ENCODE data around the gene SECTM1. TPM values are rescaled to one million over a fixed set of nuclear protein-coding genes. Genes with fewer than 3 reads are reported as not detected.
"Not testable (repeated sequence)": the region's sequence is repeated elsewhere in the genome, so short reads cannot be mapped to it uniquely, and the experiment has no call there.

SECTM1 gene
- total RNA-seq, 5 donors from 2014 or later (not counting 1 experiment from before 2014, with no cell fraction given): 1.3 to 5.1 (median 4.4) TPM

DNA sequence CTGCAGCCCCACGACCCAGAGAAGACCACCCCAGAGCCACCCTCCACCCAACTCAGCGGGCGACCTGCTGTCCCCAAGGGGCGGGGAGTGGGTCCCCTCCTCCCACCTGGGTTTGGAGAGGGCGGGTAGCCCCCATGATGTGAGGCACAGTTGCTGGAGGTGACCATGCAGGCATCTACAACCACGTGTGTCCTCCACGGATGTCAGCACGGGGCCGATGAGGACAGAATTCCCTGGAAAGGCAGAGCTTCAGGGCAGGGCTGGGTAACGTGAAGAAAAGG is 45.1 kb upstream of the SECTM1 start:
- Histone ChIP-seq H3K4me1 (ENCODE audit: control insufficient read depth in 1 of 2, extremely low read depth in 1 of 2, insufficient read depth in 2 of 2, low read length in 2 of 2) (no peaks in the 10 kb centered on the region), H3K9me3 (no peaks in the 10 kb centered on the region), H3K27me3 (replicated peaks in 1 of 2; ENCODE audit: control insufficient read depth in 2 of 2, extremely low read depth in 1 of 2, insufficient read depth in 2 of 2, low read length in 1 of 2) (peaks cover 0 to 61% of the 10 kb centered on the region in 2 experiments), H3K4me3 (ENCODE audit: control insufficient read depth in 1 of 2, extremely low read depth in 1 of 2, low read length in 1 of 2) (no peak overlapping the region), H3K36me3 (ENCODE audit: control insufficient read depth in 2 of 2, extremely low read depth in 1 of 2, insufficient read depth in 1 of 2, low read length in 1 of 2) (no peaks in the 10 kb centered on the region), H3K27ac (ENCODE audit: low read length) (no peak overlapping the region)
- Mint-ChIP-seq H3K4me3 (no peak overlapping the region), H3K9me3 (no peaks in the 10 kb centered on the region), H3K36me3 (no peaks in the 10 kb centered on the region), H3K27ac (no peak overlapping the region), H3K27me3 (peaks cover 26 to 45% of the 10 kb centered on the region in 2 donors), H3K4me1 (peaks cover 2 to 11% (median 8%) of the 10 kb centered on the region in 3 donors)
- ATAC-seq (replicated peaks in 1 of 4) (no peak), DNase-seq (no peak)
- POLR2A ChIA-PET: interaction anchor here in 1 of 2 donors (0.6 kb wide), 1 partner anchor 411 kb away, joined by 11 read pairs; no protein-coding TSS in a partner anchor
- WGBS (ENCODE audit: insufficient coverage): 57% methylated on average over 7 of the region's 10 CpGs
- CTCF ChIA-PET: no interaction called here

DNA sequence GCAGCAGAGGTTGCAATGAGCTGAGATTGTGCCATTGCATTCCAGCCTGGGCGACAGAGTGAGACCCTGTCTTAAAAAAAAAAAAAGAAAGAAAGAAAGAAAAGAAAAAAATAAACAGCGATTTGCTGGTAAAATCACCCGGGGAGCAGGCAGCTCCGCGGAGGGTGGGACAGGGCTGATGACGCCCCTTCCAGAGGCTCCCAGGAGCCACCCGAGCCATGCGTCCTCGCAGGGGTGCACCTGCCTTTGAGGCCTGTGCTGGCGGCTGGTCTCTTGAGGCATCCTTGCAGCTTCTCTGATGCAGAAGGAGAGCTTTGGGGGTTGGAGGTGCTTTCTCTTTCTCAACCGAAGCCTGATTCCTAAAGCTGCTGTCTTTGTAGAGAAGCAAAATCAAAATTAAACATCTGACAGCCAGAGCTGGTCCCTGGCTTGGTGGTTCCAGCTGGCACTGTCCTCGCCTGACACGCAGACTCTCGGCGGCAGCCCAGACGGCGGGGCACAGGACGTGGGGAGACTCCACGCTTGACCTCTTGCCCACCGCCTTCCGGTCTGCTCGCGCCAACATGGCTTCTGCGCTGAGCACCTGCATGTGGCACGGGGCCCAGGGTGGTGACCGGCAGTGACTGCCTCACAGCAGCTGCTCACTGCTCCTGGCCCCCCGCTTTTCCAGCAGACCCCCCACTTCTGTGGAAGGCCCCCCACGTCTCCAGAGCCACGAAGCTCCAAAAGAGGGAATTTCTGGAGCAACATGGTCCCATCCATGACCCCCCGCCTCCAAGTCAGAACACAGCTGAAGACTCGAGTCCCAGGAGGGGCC is 44.6 kb upstream of the SECTM1 start:
- peaks cover 0 to 60% of the 10 kb centered on the region in 2 experiments for H3K27me3 ChIP-seq (replicated peaks in 1 of 2; ENCODE audit: control insufficient read depth in 2 of 2, extremely low read depth in 1 of 2, insufficient read depth in 2 of 2, low read length in 1 of 2)
- H3K4me1 Mint-ChIP-seq: peaks cover 2 to 11% (median 9%) of the 10 kb centered on the region in 3 donors
- H3K4me3 ChIP-seq (ENCODE audit: control insufficient read depth in 1 of 2, extremely low read depth in 1 of 2, low read length in 1 of 2): no peak overlapping the region
- no peak overlapping the region for H3K27ac Mint-ChIP-seq
- no peaks in the 10 kb centered on the region for H3K4me1 ChIP-seq (ENCODE audit: control insufficient read depth in 1 of 2, extremely low read depth in 1 of 2, insufficient read depth in 2 of 2, low read length in 2 of 2)
- H3K4me3 Mint-ChIP-seq: no peak overlapping the region
- DNase-seq (no peak), ATAC-seq (replicated peaks in 1 of 4) (no peak)
- no peaks in the 10 kb centered on the region for H3K9me3 Mint-ChIP-seq
- H3K27me3 Mint-ChIP-seq: peaks cover 27 to 48% of the 10 kb centered on the region in 2 donors
- 88% methylated on average over 23 of the region's 31 CpGs for WGBS (ENCODE audit: insufficient coverage)
- H3K9me3 ChIP-seq: no peaks in the 10 kb centered on the region
- no peak overlapping the region for H3K27ac ChIP-seq (ENCODE audit: low read length)
- H3K36me3 Mint-ChIP-seq: no peaks in the 10 kb centered on the region
- ChIA-PET POLR2A (interaction anchor here in 1 of 2 donors (0.6 kb wide), 1 partner anchor 410 kb away, joined by 11 read pairs; no protein-coding TSS in a partner anchor), CTCF (no interaction called here)
- no peaks in the 10 kb centered on the region for H3K36me3 ChIP-seq (ENCODE audit: control insufficient read depth in 2 of 2, extremely low read depth in 1 of 2, insufficient read depth in 1 of 2, low read length in 1 of 2)

DNA sequence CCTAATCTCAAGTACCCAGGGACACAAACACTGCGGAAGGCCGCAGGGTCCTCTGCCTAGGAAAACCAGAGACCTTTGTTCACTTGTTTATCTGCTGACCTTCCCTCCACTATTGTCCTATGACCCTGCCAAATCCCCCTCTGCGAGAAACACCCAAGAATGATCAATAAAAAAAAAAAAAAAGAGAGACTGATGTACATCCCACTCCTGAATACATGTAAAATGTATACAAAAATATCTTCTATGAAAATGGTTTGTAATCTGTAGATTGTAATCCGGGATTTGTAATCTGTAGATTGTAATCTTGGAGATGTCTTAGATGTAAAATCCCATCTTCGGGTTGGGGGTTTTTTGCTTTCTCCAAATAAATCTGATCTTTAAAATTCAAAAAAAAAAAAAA is 43.7 kb upstream of the SECTM1 start:
- H3K27ac Mint-ChIP-seq; H3K27ac ChIP-seq (ENCODE audit: low read length); DNase-seq; H3K9me3 Mint-ChIP-seq; CTCF ChIA-PET; H3K4me3 Mint-ChIP-seq; H3K9me3 ChIP-seq; H3K4me1 ChIP-seq (ENCODE audit: control insufficient read depth in 1 of 2, extremely low read depth in 1 of 2, insufficient read depth in 2 of 2, low read length in 2 of 2); H3K36me3 Mint-ChIP-seq; H3K4me3 ChIP-seq (ENCODE audit: control insufficient read depth in 1 of 2, extremely low read depth in 1 of 2, low read length in 1 of 2); H3K36me3 ChIP-seq (ENCODE audit: control insufficient read depth in 2 of 2, extremely low read depth in 1 of 2, insufficient read depth in 1 of 2, low read length in 1 of 2); ATAC-seq (replicated peaks in 1 of 4); POLR2A ChIA-PET: not testable (repeated sequence)
- peaks cover 34 to 54% of the 10 kb centered on the region in 2 donors for H3K27me3 Mint-ChIP-seq
- WGBS (ENCODE audit: insufficient coverage): no CpG with 5 or more reads among the region's 5 CpGs
- H3K4me1 Mint-ChIP-seq: peaks cover 6 to 17% (median 17%) of the 10 kb centered on the region in 3 donors
- peaks cover 0 to 63% of the 10 kb centered on the region in 2 experiments for H3K27me3 ChIP-seq (replicated peaks in 1 of 2; ENCODE audit: control insufficient read depth in 2 of 2, extremely low read depth in 1 of 2, insufficient read depth in 2 of 2, low read length in 1 of 2)

DNA sequence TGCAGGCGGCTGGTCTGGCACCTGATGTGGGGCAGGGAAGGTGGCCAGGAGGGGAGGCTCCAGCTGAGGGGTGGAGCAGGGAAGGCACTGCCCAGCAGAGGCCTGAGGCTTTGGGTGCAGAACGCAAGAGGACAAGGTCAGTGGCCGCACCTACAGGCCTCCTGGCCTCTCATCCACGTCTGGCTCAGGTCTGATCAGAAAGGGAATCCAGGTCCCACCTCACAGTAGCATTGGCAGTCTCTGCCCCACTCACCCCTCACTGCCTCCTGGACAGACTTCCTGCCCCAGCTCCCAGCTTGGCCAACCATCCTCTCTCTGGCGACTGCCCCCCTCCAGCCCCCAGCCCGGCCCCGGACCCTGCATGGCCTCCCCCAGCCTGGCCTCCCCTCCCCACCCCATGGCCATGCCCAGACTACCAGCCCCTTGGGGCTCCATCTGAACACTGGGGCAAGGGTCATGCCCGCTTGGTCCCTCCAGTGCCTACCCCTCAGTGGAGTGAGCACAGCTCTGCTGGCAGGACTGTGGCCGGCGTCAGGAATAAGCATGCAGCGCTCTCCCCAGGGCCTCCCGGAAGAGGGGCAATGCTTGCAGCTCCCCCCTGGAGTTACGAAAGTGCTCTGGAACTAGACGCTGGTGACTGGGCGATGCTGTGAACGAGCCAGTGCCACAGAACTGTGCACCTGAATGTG is 42.6 kb upstream of the SECTM1 start:
- Mint-ChIP-seq H3K4me1 (peaks cover 6 to 18% (median 17%) of the 10 kb centered on the region in 3 donors), H3K27me3 (peaks cover 29 to 48% of the 10 kb centered on the region in 2 donors), H3K27ac (no peak overlapping the region), H3K4me3 (no peak overlapping the region), H3K9me3 (no peaks in the 10 kb centered on the region), H3K36me3 (no peaks in the 10 kb centered on the region)
- ChIA-PET POLR2A (no interaction called here), CTCF (no interaction called here)
- DNase-seq (no peak), ATAC-seq (replicated peaks in 1 of 4) (no peak)
- H3K36me3 ChIP-seq (ENCODE audit: control insufficient read depth in 2 of 2, extremely low read depth in 1 of 2, insufficient read depth in 1 of 2, low read length in 1 of 2): no peaks in the 10 kb centered on the region
- peaks cover 0 to 68% of the 10 kb centered on the region in 2 experiments for H3K27me3 ChIP-seq (replicated peaks in 1 of 2; ENCODE audit: control insufficient read depth in 2 of 2, extremely low read depth in 1 of 2, insufficient read depth in 2 of 2, low read length in 1 of 2)
- peaks cover 2% of the 10 kb centered on the region in 2 experiments for H3K4me1 ChIP-seq (ENCODE audit: control insufficient read depth in 1 of 2, extremely low read depth in 1 of 2, insufficient read depth in 2 of 2, low read length in 2 of 2)
- no peaks in the 10 kb centered on the region for H3K9me3 ChIP-seq
- 80% methylated on average over 13 of the region's 16 CpGs for WGBS (ENCODE audit: insufficient coverage)
- H3K27ac ChIP-seq (ENCODE audit: low read length): no peak overlapping the region
- no peak overlapping the region for H3K4me3 ChIP-seq (ENCODE audit: control insufficient read depth in 1 of 2, extremely low read depth in 1 of 2, low read length in 1 of 2)

DNA sequence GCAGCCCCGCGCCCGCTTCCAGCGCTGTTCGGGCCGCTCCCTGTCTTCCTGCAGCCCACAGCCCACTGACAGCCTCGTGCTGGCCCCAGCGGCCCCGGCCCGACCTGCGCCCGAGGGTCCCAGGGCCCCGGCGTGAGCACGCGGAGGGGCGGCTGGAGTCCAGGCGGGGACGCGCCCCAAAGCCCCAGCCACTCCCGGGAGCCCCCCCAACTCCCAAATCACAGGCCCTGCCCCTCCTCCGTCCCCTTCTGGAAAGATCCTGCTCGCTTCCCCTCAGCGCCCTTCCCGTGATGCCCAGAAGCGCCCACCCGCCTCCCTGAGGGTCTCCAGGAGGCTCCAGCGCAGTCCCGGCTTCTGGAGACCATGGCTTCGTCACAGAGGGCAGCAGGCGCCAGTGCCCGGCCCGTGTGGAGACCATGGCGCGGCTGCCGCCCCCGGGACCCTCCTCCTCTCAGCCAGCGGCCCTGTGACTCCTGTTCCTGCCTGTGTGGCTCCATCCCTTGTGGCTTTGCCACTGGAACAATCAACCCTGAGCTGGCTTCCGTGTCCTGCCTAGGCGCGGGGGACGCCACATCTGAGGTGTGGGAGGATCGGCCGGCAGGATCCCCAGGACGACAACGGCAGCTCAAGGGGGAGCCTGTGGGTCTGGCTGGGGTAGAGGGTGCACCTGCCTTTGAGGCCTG is 41.9 kb upstream of the SECTM1 start:
- no peak overlapping the region for H3K27ac ChIP-seq (ENCODE audit: low read length)
- Mint-ChIP-seq H3K4me3 (no peak overlapping the region), H3K9me3 (no peaks in the 10 kb centered on the region), H3K36me3 (no peaks in the 10 kb centered on the region), H3K27ac (no peak overlapping the region), H3K27me3 (peaks cover 28 to 48% of the 10 kb centered on the region in 2 donors), H3K4me1 (peaks cover 11 to 25% (median 19%) of the 10 kb centered on the region in 3 donors)
- DNase-seq (no peak), ATAC-seq (replicated peaks in 1 of 4) (no peak)
- ChIA-PET POLR2A (no interaction called here), CTCF (no interaction called here)
- H3K36me3 ChIP-seq (ENCODE audit: control insufficient read depth in 2 of 2, extremely low read depth in 1 of 2, insufficient read depth in 1 of 2, low read length in 1 of 2): no peaks in the 10 kb centered on the region
- peaks cover 2 to 9% of the 10 kb centered on the region in 2 experiments for H3K4me1 ChIP-seq (ENCODE audit: control insufficient read depth in 1 of 2, extremely low read depth in 1 of 2, insufficient read depth in 2 of 2, low read length in 2 of 2)
- no peak overlapping the region for H3K4me3 ChIP-seq (ENCODE audit: control insufficient read depth in 1 of 2, extremely low read depth in 1 of 2, low read length in 1 of 2)
- no peaks in the 10 kb centered on the region for H3K9me3 ChIP-seq
- peaks cover under 1 to 75% of the 10 kb centered on the region in 2 experiments for H3K27me3 ChIP-seq (replicated peaks in 1 of 2; ENCODE audit: control insufficient read depth in 2 of 2, extremely low read depth in 1 of 2, insufficient read depth in 2 of 2, low read length in 1 of 2)
- 57% methylated on average over 46 of the region's 46 CpGs for WGBS (ENCODE audit: insufficient coverage)

DNA sequence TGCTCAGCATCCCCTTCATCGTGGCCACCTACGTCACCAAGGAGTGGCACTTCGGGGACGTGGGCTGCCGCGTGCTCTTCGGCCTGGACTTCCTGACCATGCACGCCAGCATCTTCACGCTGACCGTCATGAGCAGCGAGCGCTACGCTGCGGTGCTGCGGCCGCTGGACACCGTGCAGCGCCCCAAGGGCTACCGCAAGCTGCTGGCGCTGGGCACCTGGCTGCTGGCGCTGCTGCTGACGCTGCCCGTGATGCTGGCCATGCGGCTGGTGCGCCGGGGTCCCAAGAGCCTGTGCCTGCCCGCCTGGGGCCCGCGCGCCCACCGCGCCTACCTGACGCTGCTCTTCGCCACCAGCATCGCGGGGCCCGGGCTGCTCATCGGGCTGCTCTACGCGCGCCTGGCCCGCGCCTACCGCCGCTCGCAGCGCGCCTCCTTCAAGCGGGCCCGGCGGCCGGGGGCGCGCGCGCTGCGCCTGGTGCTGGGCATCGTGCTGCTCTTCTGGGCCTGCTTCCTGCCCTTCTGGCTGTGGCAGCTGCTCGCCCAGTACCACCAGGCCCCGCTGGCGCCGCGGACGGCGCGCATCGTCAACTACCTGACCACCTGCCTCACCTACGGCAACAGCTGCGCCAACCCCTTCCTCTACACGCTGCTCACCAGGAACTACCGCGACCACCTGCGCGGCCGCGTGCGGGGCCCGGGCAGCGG is 41.2 kb upstream of the SECTM1 start:
- Mint-ChIP-seq H3K4me3 (no peak overlapping the region), H3K27me3 (peaks cover 26 to 47% of the 10 kb centered on the region in 2 donors), H3K4me1 (peaks cover 10 to 18% (median 17%) of the 10 kb centered on the region in 3 donors), H3K27ac (no peak overlapping the region), H3K36me3 (no peaks in the 10 kb centered on the region), H3K9me3 (no peaks in the 10 kb centered on the region)
- no peaks in the 10 kb centered on the region for H3K36me3 ChIP-seq (ENCODE audit: control insufficient read depth in 2 of 2, extremely low read depth in 1 of 2, insufficient read depth in 1 of 2, low read length in 1 of 2)
- CTCF ChIA-PET: no interaction called here
- H3K27ac ChIP-seq (ENCODE audit: low read length): no peak overlapping the region
- H3K27me3 ChIP-seq (replicated peaks in 1 of 2; ENCODE audit: control insufficient read depth in 2 of 2, extremely low read depth in 1 of 2, insufficient read depth in 2 of 2, low read length in 1 of 2): peaks cover 4 to 76% of the 10 kb centered on the region in 2 experiments
- peaks cover 2 to 12% of the 10 kb centered on the region in 2 experiments for H3K4me1 ChIP-seq (ENCODE audit: control insufficient read depth in 1 of 2, extremely low read depth in 1 of 2, insufficient read depth in 2 of 2, low read length in 2 of 2)
- ATAC-seq (replicated peaks in 1 of 4): no peak
- no peaks in the 10 kb centered on the region for H3K9me3 ChIP-seq
- no peak for DNase-seq
- POLR2A ChIA-PET: no interaction called here
- WGBS (ENCODE audit: insufficient coverage): 33% methylated on average over 76 of the region's 79 CpGs
- no peak overlapping the region for H3K4me3 ChIP-seq (ENCODE audit: control insufficient read depth in 1 of 2, extremely low read depth in 1 of 2, low read length in 1 of 2)

Data from T-cell (primary cell).